ENCODE measurements around the gene CEP131.

Gene CEP131

DNA sequence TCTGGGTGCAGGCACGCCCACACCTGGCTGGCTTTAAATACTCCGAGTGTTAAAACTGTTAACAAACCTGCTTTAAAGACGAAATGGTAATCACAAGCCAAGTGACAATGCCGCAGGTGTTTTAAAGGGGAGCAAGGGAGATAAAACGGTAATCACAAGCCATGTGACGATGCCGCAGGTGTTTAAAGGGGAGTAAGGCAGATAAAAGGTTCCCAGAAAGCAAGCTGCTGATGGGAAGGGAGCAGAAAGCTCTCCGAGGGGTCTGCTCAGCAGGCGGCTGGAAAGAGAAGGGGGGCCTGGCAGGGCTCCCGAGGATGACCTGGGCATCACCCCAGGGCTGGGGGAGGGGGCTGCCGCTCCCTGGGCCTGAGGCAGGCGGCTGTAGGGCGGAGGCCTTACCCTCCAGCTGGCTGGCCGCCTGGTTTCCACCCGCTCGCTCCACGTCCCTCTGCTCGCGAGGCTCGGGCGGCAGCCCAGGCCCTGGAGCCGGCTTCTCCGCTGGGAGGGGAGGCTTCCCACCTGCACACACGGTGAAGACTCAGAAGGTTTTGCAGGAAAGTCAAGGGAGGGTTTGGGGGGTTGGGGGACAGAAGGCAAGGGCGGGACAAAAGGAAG, 28.4 kb upstream of the CEP131 start:
- DNase-seq = no peak

- no peak for DNase-seq
These were observed 27.7 kb upstream of the CEP131 start for GRCh38 chr17:81250286-81251093.

GRCh38 chr17:81249223-81250040, 26.7 kb upstream of the CEP131 start:
- no peak for DNase-seq

- no peak for DNase-seq
These were observed 25.9 kb upstream of the CEP131 start for GRCh38 chr17:81248649-81249048.

- DNase-seq = no peak
These were observed 24.7 kb upstream of the CEP131 start for GRCh38 chr17:81247339-81247990.

- no peak for DNase-seq
These were observed 24.0 kb upstream of the CEP131 start for GRCh38 chr17:81246679-81247338.

- no peak for DNase-seq
These were observed 23.5 kb upstream of the CEP131 start for GRCh38 chr17:81246343-81246670.

GRCh38 chr17:81245665-81246342, 23.0 kb upstream of the CEP131 start:
- DNase-seq = no peak

DNA sequence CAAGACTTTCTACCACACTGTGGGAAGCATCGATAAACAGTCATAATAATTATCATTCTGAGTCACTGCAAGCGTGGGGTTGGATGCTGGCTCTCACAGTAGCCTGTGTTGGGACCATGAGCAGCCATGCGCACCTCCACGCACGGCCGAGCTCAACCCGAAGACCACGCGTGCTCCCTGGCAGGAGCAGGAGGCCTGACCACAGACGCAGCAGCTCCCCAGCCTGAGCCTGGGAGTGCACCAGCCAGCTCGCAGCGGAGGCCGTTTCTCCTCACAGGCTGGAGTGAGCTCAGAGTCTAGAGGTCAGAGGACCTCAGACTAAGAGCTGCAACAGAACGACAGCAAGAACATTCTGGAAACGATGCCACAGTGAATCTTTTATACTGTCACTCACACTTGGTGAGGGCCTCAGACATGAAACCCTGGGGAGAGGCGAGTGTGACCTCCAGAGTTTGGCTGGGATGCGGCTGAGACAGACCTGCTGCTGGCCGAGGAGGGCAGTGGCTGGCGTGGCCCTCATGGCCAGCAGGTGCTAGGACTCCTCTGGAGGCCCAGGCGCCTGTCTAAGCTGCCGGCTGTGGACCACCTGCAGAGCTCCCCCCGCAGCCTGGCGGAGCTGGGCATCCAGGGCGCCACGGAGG, 22.4 kb upstream of the CEP131 start:
- no peak for DNase-seq

DNA sequence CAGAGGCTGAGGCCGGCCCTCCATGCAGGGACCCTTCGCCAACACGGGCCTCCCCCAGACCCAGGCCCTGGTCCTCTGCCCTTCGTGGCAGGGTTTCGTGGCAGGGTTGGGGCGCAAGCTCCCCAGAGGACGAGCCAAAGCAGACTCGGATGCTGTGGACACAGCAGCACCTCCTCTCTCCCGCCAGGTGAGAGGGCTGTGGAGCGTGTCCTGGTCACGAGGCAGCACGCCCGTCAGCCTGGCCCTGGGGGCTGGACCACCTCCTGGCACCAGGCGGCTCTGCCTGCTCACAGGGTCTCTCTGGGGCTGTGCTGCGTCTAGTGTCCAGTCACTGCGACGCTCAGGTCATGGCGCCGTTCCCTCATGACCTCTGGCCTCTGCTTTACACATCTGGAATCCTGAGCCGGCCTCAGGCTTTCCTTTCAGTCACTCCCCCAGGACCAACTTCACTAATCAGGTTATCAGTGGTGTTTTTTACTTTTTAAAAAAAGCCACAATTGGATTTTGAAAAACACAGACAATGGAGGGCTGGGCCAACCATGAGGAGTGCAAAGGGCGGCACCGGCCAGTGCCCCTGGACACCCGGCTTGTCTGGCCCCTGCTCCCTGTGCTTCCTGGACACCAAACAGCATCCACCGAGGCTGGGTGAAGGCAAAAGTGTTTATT, 21.7 kb upstream of the CEP131 start:
- no peak for DNase-seq

GRCh38 chr17:81243333-81243664, 20.5 kb upstream of the CEP131 start:
- DNase-seq = no peak

DNA sequence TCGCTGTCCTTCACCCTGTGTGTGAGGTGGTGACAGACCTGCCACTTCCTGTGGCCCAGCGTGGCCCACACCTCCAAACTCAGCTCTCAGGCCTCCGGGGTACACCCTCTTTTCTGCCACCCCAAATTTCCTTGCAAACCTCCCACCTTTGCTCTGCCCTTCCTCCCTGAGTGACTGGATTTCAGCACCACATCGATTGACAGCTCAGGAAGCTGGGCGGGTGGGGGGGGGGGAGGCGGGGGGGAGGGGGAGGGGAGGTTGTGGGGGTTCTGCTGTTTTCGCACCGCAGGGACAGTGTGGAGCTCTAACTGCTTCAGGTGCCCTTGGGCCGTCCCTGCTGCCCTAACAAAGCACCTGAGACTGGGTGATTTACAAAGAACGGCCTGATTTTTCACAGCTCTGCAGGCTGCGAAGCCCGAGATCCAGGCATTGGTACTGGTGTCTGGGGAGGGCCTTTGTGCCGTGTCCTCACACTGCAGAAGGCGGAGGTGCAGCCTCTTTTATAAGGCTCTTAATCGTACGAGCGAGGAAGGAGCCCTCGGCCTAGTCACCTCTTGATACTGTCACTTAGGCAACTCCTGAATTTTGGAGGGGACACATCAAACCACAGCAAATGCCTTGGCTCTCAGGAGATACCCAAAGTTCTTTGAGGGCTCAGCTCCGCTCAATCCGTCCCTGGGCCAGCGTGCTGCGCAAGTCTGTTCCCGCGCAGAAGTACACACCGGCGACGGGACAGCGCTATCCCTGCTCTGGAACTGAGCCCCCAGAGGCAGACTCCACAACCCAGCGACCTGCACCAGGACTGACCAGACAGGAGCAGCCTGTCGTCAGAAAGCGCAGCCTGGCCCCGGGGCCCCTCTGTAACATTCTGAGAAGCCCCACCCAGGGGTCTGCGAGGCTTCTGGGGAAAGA, 19.9 kb upstream of the CEP131 start:
- no peak for DNase-seq

DNA sequence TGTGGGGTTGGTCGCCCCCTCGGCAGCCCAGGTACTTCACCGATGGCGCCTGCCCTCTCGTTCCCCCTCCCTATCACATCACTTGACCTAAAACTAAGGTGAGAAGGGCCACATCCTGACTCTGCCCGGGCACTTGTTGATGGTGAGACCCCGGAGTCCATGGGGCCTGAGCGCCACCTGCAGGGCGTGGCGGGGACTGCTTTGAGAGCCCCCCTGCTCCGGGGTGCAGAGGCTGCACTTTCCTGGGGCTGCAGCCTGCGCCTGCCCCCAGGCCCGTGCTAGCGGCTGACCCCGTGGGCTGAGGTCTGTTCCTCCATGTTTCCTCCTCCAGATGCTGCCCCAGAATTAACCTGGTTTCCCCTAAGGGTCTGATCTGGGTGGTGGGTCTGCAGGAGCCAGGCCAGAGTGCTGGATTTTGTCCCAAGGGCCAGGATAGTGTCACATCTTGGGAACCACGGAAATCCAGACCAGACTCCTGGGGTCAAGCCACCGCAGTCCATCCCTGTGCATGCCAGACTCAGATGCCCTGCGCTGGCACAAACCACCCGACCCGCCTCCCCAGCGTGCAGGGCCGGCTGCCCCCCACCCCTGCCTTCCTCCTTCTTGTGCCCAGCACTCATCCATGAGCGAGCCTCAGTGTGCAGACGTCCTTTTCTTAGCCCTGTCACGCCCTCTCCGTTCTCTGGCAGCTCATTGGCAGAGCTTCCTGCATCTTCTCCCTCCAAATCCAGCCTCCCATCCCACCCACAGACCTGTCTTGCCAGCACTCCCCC, 19.1 kb upstream of the CEP131 start:
- no peak for DNase-seq

- no peak for DNase-seq
These were observed 18.4 kb upstream of the CEP131 start for GRCh38 chr17:81241203-81241602.

- no peak for DNase-seq
These were observed 18.0 kb upstream of the CEP131 start for GRCh38 chr17:81240761-81241160.

- no peak for DNase-seq
These were observed 17.2 kb upstream of the CEP131 start for GRCh38 chr17:81239714-81240555.

DNA sequence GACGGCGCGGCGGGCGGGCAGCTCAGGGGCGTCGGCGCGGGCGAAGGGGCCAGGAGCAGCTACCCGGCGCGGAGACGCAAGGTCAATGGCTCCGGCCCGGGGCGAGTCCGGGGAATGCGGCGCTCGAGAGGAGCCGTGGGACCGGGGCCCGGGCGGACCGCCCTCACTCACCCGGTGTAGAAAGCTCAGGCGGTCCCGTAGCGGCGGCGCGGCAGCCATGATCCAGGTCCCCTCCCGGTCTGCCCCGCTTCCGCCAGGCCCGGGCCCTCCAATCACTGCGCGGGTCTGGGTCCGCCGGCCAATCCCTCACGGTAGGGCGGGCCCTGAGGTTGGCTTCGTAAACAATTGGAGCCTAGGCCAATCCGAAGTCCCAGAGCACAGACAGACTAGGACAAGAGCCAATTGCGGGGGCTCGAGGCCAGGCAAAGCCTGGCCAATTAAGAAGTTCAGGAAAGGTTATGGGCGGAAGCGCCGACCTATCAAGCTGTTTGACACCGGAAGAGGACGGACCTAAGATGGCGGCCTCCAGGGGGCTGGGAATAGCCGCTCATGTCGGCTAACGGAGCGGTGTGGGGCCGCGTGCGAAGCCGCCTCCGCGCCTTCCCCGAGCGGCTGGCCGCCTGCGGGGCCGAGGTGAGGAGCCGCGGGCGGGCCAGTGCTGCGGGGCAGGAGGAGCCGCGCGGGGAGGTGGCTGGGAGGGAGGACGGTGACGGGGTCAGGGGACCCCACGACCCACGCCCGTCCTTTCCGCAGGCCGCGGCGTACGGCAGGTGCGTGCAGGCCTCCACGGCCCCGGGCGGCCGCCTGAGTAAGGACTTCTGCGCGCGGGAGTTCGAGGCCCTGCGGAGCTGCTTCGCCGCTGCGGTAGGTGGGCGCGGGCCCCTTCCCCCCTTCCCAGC, 16.3 kb upstream of the CEP131 start, which contains the start of the genes NDUFAF8 and TEPSIN:
TSS of gene NDUFAF8 (plus strand) at position 504 of the 899 bp plus-strand sequence. CDS start at position 550, 46 bp downstream.
TSS of gene TEPSIN (minus strand) at position 241 of the 899 bp plus-strand sequence. CDS start at position 219, 22 bp downstream.
- DNase-seq = peak; percentile 99

Data from NCI-H226 (cell line).